ENCODE data around the gene OARD1. TPM values are rescaled to one million over a fixed set of nuclear protein-coding genes. Genes with fewer than 3 reads are reported as not detected.

The OARD1 gene
- total and polyA plus RNA-seq, 8 donors, result 14.9 to 56.4 (median 47.8) TPM

DNA sequence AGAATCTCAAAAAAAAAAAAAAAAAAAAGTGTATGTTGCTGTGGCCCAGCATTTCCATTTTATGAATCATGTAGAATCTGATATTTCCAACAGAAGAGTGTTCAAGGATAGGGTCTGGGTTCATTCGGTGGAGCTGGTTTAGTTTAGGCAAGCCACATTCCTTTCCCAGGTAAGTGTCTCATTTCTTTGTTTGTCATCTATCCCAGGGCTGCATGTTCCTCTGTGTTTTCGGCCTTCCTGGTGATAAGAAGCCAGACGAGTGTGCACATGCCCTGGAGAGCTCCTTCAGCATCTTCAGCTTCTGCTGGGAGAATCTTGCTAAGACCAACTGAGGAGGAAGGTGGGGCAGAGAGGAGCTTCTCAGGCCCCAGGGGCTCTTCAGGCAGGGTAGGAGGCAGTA, 38.9 kb upstream of the OARD1 start:
- Histone ChIP-seq H3K27ac (no peak overlapping the region), H3K9me3 (no peaks in the 10 kb centered on the region), H3K27me3 (no peaks in the 10 kb centered on the region), H3K4me3 (no peak overlapping the region), H3K4me1 (no peaks in the 10 kb centered on the region), H3K36me3 (peaks cover 0 to 3% of the 10 kb centered on the region in 2 donors)
- DNase-seq (no peak), ATAC-seq (peak; percentile 52)
- intact Hi-C loops (cut with DNase I), result no loop called here
- no peak for TF ChIP-seq CTCF (IDR thresholded peaks at IDR 0.05)

DNA sequence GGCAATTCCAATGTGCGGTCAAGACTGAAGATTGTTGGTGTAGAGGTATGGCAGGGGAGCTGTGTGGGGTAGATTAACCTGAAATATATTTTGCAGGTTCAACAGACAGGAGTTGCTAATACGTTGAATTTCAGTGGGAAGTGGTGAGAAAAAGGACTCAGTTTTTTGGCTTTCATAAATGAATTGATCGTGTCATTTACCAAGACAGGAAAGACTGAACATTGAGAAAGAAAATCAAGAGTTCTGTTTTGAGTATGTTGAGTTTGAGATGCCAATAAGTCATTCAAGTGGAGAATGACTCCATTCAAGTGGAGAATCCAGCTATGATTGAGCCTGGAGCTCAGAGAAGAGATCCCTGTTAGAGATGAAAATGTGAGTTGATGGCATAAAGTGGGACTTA, 31.7 kb upstream of the OARD1 start:
- DNase-seq, result no peak
- Histone ChIP-seq H3K36me3 (peaks cover 0 to 28% of the 10 kb centered on the region in 2 donors), H3K9me3 (no peaks in the 10 kb centered on the region), H3K4me3 (no peak overlapping the region), H3K27ac (no peak overlapping the region), H3K27me3 (no peaks in the 10 kb centered on the region), H3K4me1 (no peaks in the 10 kb centered on the region)
- TF ChIP-seq CTCF (IDR thresholded peaks at IDR 0.05), result no peak
- no peak for ATAC-seq
- intact Hi-C loops (cut with DNase I), result no loop called here

DNA sequence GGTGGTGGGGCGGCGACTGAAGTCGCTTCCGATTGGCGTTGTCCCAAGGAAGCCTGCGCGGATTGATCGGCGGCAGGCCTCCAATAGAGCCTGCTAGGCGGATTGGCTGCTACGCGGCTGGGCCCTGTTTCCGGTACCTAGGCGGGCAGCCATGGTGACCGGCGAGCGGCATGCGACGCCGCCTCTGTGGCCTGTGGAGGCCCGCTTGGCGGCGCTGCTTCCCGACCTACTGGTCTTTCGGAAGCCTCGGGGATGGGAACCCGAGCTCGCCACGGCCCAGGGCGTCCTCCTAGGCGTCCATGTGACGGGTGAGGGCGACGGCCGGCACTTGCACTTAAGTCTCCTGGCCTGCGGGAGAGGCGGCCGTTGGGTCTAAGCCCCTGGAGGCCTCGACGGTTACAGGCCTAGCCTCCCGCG, 28.7 kb upstream of the OARD1 start:
- DNase-seq, result peak in 1 of 4 donors; percentile 71
- Histone ChIP-seq H3K4me3 (no peak overlapping the region), H3K9me3 (no peaks in the 10 kb centered on the region), H3K27me3 (no peaks in the 10 kb centered on the region), H3K4me1 (no peaks in the 10 kb centered on the region), H3K27ac (no peak overlapping the region), H3K36me3 (peaks cover 0 to 55% of the 10 kb centered on the region in 2 donors)
- ATAC-seq, result no peak
- TF ChIP-seq CTCF (IDR thresholded peaks at IDR 0.05), result no peak
- intact Hi-C loops (cut with DNase I), result no loop called here

- Histone ChIP-seq H3K4me3 (no peak overlapping the region), H3K4me1 (no peaks in the 10 kb centered on the region), H3K27me3 (no peaks in the 10 kb centered on the region), H3K27ac (no peak overlapping the region), H3K9me3 (no peaks in the 10 kb centered on the region), H3K36me3 (peaks cover 6 to 80% of the 10 kb centered on the region in 2 donors)
- intact Hi-C loops (cut with DNase I), result no loop called here
- DNase-seq (no peak), ATAC-seq (no peak)
- no peak for TF ChIP-seq CTCF (IDR thresholded peaks at IDR 0.05)
Measured at GRCh38 chr6:41098366-41098765, 26.2 kb upstream of the OARD1 start.

- intact Hi-C loops (cut with DNase I), result no loop called here
- DNase-seq (no peak), ATAC-seq (no peak)
- Histone ChIP-seq H3K9me3 (no peaks in the 10 kb centered on the region), H3K4me3 (no peak overlapping the region), H3K27ac (no peak overlapping the region), H3K36me3 (peaks cover 6 to 88% of the 10 kb centered on the region in 2 donors), H3K27me3 (no peaks in the 10 kb centered on the region), H3K4me1 (no peaks in the 10 kb centered on the region)
- TF ChIP-seq CTCF (IDR thresholded peaks at IDR 0.05), result no peak
Measured at GRCh38 chr6:41097467-41098090, 25.4 kb upstream of the OARD1 start.
